ENCODE measurements around the gene KCTD18. TPM values are rescaled to one million over a fixed set of nuclear protein-coding genes. Genes with fewer than 3 reads are reported as not detected.

Gene KCTD18
- total and polyA plus RNA-seq, 12 donors = 5.9 to 83.2 (median 19.9) TPM

DNA sequence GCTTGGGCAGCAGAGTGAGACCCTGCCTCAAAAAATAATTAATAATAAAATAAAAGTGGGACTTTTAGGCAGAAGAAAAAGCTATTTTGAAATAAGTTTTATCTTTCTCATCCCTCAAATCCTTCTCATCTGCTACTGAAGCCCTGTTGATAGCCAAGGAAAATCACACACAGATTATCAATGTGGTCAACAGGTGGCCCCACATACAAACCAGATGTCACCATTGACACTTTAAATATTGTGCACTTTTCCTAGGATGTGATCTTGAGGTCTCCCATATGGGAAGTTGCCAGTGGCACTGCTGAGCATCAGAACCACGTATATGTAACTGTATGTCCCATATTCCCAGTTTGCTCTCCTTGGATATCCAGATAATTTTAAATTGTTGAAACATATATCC, 64.6 kb downstream of the KCTD18 start:
- 91 to 100% (median 93%) methylated on average over 1 of the region's 1 CpG for WGBS, 4 donors

DNA sequence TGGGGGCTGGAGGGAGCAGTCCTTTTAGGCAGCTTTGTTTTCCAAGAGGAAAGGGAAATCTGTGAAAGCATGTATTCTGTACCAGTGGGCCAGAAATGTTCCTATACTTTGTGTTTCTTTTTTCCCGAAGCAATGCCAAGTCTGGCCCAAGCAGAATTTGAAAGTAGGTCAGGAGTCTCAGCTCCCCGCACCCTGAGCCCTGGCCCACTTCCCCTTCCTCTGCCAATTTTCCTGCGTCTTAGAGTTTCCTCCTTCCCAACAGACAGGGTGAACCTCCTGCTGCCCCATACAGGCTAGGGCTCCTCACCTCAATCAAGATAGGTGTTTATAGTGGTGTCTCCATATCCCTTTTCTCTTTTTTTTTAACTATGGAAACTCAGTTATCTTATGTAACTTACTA, 65.3 kb downstream of the KCTD18 start:
- peak in 2 of 7 donors; percentile 12 to 22 for DNase-seq
- intact Hi-C loops (cut with DNase I) = no loop called here
- Histone ChIP-seq H3K36me3 (replicated peaks in 1 of 2) (no peaks in the 10 kb centered on the region), H3K9me3 (replicated peaks in 1 of 3) (no peaks in the 10 kb centered on the region), H3K27ac (no peak overlapping the region), H3K27me3 (no peaks in the 10 kb centered on the region), H3K4me3 (no peak overlapping the region), H3K4me1 (replicated peaks in 1 of 2) (no peaks in the 10 kb centered on the region)
- TF ChIP-seq POLR2A (IDR thresholded peaks at IDR 0.05) = no peak
- TF ChIP-seq, protein P1, sequence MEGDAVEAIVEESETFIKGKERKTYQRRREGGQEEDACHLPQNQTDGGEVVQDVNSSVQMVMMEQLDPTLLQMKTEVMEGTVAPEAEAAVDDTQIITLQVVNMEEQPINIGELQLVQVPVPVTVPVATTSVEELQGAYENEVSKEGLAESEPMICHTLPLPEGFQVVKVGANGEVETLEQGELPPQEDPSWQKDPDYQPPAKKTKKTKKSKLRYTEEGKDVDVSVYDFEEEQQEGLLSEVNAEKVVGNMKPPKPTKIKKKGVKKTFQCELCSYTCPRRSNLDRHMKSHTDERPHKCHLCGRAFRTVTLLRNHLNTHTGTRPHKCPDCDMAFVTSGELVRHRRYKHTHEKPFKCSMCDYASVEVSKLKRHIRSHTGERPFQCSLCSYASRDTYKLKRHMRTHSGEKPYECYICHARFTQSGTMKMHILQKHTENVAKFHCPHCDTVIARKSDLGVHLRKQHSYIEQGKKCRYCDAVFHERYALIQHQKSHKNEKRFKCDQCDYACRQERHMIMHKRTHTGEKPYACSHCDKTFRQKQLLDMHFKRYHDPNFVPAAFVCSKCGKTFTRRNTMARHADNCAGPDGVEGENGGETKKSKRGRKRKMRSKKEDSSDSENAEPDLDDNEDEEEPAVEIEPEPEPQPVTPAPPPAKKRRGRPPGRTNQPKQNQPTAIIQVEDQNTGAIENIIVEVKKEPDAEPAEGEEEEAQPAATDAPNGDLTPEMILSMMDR (IDR thresholded peaks at IDR 0.05) = no peak
- WGBS, 4 donors = 40 to 71% (median 55%) methylated on average over 3 of the region's 3 CpGs

More for the DNA sequence above, 64.6 kb downstream of the KCTD18 start:
- H3K9me3 ChIP-seq (replicated peaks in 1 of 3) = no peaks in the 10 kb centered on the region
- H3K4me1 ChIP-seq (replicated peaks in 1 of 2) = no peaks in the 10 kb centered on the region
- no peaks in the 10 kb centered on the region for H3K27me3 ChIP-seq
- H3K4me3 ChIP-seq = no peak overlapping the region
- TF ChIP-seq, protein P1 (IDR thresholded peaks at IDR 0.05) = no peak
- no peak for TF ChIP-seq POLR2A (IDR thresholded peaks at IDR 0.05)
- no peak for DNase-seq
- intact Hi-C loops (cut with DNase I) = no loop called here
- H3K27ac ChIP-seq = no peak overlapping the region
- H3K36me3 ChIP-seq (replicated peaks in 1 of 2) = no peaks in the 10 kb centered on the region

DNA sequence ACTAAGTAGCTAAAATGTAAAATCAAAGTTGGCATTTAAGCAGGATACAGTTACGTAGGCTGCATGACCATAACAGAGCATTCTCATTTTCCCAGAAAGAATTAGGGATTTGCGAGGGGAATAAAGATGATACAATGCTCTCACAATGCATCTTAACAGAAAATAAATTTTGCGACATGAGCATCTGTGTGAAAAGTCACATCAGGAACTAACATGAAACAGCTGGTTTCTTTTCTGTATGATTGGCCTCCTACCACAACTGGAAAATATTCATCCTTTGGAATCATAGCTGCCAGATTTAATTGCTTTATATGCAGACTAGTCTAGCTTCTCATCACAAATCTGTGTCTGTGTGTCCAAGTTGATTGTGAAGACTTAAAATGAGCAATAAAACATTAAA, 66.0 kb downstream of the KCTD18 start:
- 87 to 93% (median 90%) methylated on average over 3 of the region's 3 CpGs for WGBS, 4 donors
- TF ChIP-seq, protein P1 (IDR thresholded peaks at IDR 0.05) = no peak
- TF ChIP-seq POLR2A (IDR thresholded peaks at IDR 0.05) = no peak
- intact Hi-C loops (cut with DNase I) = no loop called here
- H3K9me3 ChIP-seq (replicated peaks in 1 of 3) = no peaks in the 10 kb centered on the region
- no peaks in the 10 kb centered on the region for H3K4me1 ChIP-seq (replicated peaks in 1 of 2)
- H3K27ac ChIP-seq = no peak overlapping the region
- no peaks in the 10 kb centered on the region for H3K27me3 ChIP-seq
- no peak for DNase-seq
- H3K4me3 ChIP-seq = no peak overlapping the region
- no peaks in the 10 kb centered on the region for H3K36me3 ChIP-seq (replicated peaks in 1 of 2)

DNA sequence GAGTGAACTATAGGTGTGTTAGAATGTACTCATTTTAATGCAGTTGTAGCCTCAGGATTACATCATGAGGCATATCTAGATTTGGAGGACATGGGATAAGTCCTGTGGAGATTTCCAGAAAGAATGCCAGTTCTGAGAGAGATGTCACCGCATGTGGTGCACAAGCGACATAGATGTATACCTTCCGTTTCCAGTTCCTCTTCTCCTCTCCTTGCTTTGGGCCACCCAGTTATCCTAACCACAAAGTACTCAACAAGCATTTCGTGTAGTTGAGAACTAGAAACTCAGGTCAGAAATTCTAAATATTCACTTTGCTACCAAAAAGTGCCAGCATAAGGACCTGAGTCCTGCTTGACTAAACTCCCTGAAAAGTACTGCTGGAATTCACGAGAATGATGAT, 66.5 kb downstream of the KCTD18 start:
- intact Hi-C loops (cut with DNase I) = no loop called here
- 62 to 76% (median 67%) methylated on average over 5 of the region's 5 CpGs for WGBS, 4 donors
- Histone ChIP-seq H3K4me3 (no peak overlapping the region), H3K27me3 (no peaks in the 10 kb centered on the region), H3K9me3 (replicated peaks in 1 of 3) (no peaks in the 10 kb centered on the region), H3K4me1 (replicated peaks in 1 of 2) (no peaks in the 10 kb centered on the region), H3K36me3 (replicated peaks in 1 of 2) (no peaks in the 10 kb centered on the region), H3K27ac (no peak overlapping the region)
- no peak for DNase-seq
- TF ChIP-seq, protein P1 (IDR thresholded peaks at IDR 0.05) = no peak
- no peak for TF ChIP-seq POLR2A (IDR thresholded peaks at IDR 0.05)

Data from adrenal gland (tissue), 12 donors.